Ishikawa (cell line): ENCODE measurements around the gene TSPO2.

Experiments used
- CEBPB ChIP-seq: IDR thresholded peaks from 2 replicates; pipeline ENCODE4 v1.6.1; 2012
- CREB1 ChIP-seq: IDR thresholded peaks from 2 replicates; pipeline ENCODE4 v1.6.1; 2012; ENCODE audit warnings: low read depth
- EGR1 ChIP-seq: IDR thresholded peaks from 2 replicates; pipeline ENCODE4 v1.6.1; 2012
- EP300 ChIP-seq: IDR thresholded peaks from 2 replicates; pipeline ENCODE4 v1.6.1; 2012; ENCODE audit warnings: borderline replicate concordance
- FOXM1 ChIP-seq: IDR thresholded peaks from 2 replicates; pipeline ENCODE4 v1.6.1; 2012; ENCODE audit warnings: low read depth, borderline replicate concordance
- MAX ChIP-seq: IDR thresholded peaks from 2 replicates; pipeline ENCODE4 v1.6.1; 2012
- NFIC ChIP-seq: IDR thresholded peaks from 2 replicates; pipeline ENCODE4 v1.6.1; 2012
- RAD21 ChIP-seq: IDR thresholded peaks from 2 replicates; pipeline ENCODE4 v1.6.1; 2012; ENCODE audit warnings: low read depth
- REST ChIP-seq: IDR thresholded peaks from 2 replicates; pipeline ENCODE4 v1.6.1; 2012; ENCODE audit warnings: low read depth, mild to moderate bottlenecking
- TAF1 ChIP-seq: IDR thresholded peaks from 2 replicates; pipeline ENCODE4 v1.6.1; 2012; ENCODE audit warnings: low read depth, mild to moderate bottlenecking
- TCF12 ChIP-seq: IDR thresholded peaks from 2 replicates; pipeline ENCODE4 v1.6.1; 2012; ENCODE audit warnings: low read depth
- TEAD4 ChIP-seq: IDR thresholded peaks from 2 replicates; pipeline ENCODE4 v1.6.1; 2012
- USF1 ChIP-seq: IDR thresholded peaks from 2 replicates; pipeline ENCODE4 v1.6.1; 2012
- YY1 ChIP-seq: IDR thresholded peaks from 2 replicates; pipeline ENCODE4 v1.6.1; 2012; ENCODE audit warnings: low read depth
- ZBTB7A ChIP-seq: IDR thresholded peaks from 2 replicates; pipeline ENCODE4 v1.6.1; 2012; ENCODE audit warnings: low read depth

The TSPO2 gene

GRCh38 chr6:41042226-41043055, at the start of gene TSPO2:
TSPO2 (plus strand) TSS chr6:41042467; CDS start chr6:41042986, 519 bp downstream.
- no peak for TF ChIP-seq ZBTB7A
- no peak for TF ChIP-seq TCF12
- TF ChIP-seq CREB1, result no peak
- TF ChIP-seq NFIC, result no peak
- no peak for TF ChIP-seq CEBPB
- TF ChIP-seq FOXM1, result no peak
- TF ChIP-seq YY1, result no peak
- no peak for TF ChIP-seq EP300
- no peak for TF ChIP-seq RAD21
- no peak for TF ChIP-seq USF1
- no peak for TF ChIP-seq EGR1
- no peak for TF ChIP-seq TAF1
- TF ChIP-seq TEAD4, result no peak
- TF ChIP-seq MAX, result no peak
- TF ChIP-seq REST, result no peak

GRCh38 chr6:40992746-40993145, 49.5 kb upstream of the TSPO2 start:
- TF ChIP-seq RAD21, result no peak
- no peak for TF ChIP-seq TEAD4
- no peak for TF ChIP-seq CREB1
- TF ChIP-seq NFIC, result no peak
- no peak for TF ChIP-seq ZBTB7A
- no peak for TF ChIP-seq USF1
- no peak for TF ChIP-seq TAF1
- TF ChIP-seq REST, result no peak
- no peak for TF ChIP-seq EGR1
- no peak for TF ChIP-seq CEBPB
- no peak for TF ChIP-seq EP300

- TF ChIP-seq USF1 (peak; percentile 44), TCF12 (no peak)
These were observed 45.6 kb upstream of the TSPO2 start for GRCh38 chr6:40996591-40997233.

GRCh38 chr6:40997234-40997957, 44.9 kb upstream of the TSPO2 start:
- no peak for TF ChIP-seq CREB1
- TF ChIP-seq TEAD4, result peak; percentile 71
- no peak for TF ChIP-seq REST
- TF ChIP-seq ZBTB7A, result no peak
- peak; percentile 60 for TF ChIP-seq NFIC
- peak; percentile 62; the same call in 1 of the 2 replicates for TF ChIP-seq EP300
- no peak for TF ChIP-seq YY1
- peak; percentile 75 for TF ChIP-seq TCF12
